IPS-18c (cell line): ENCODE measurements around the gene TRIM71.
"Not testable (repeated sequence)": the region's sequence is repeated elsewhere in the genome, so short reads cannot be mapped to it uniquely, and the experiment has no call there.

Experiments
- H3K4me3 ChIP-seq: 2 replicates; pipeline ENCODE4 v1.7.0; 2013; ENCODE audit warnings: low read depth, mild to moderate bottlenecking, low read length, moderate library complexity; ENCODE audit not compliant: insufficient read depth
- H3K9me3 ChIP-seq: one replicate; pipeline ENCODE4 v1.6.1; 2013; ENCODE audit warnings: mild to moderate bottlenecking, low read length, moderate library complexity; ENCODE audit not compliant: control insufficient read depth, insufficient read depth

The TRIM71 gene

DNA sequence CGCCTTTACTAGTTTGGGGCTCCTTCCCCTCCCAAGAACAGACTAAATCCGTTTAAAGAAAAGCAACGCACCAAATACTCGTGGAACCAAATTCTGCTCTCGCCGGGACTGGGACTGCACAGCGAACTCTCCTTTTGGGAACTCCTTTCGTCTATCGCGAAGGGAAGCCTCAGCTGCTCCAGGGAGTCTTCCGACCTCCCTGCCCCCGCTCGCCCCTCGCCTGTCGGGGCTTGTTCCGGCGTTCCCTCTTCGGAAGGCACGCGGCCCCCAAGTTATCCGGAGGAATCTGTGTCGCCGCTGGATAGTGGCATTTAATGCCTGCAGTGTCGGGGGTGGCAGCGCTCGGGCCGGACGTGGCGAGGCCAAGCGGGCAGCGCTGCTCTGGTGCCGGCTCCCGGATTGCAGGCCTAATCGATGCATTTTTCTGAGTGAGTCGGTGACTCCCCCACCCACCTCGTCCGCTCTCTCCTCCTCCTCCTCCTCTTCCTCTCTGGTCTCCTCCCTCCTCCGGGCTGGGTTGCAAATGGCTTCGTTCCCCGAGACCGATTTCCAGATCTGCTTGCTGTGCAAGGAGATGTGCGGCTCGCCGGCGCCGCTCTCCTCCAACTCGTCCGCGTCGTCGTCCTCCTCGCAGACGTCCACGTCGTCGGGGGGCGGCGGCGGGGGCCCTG is at the start of gene TRIM71:
Gene TRIM71 (plus strand): TSS at position 440 of the 671 bp plus-strand sequence. CDS start 84 bp downstream, at position 524.
- peak within 1 kb of the TSS; percentile 93 for H3K4me3 ChIP-seq
- peaks cover 3% of the 10 kb centered on the region for H3K9me3 ChIP-seq

- Histone ChIP-seq H3K4me3 (no peak overlapping the region), H3K9me3 (no peaks in the 10 kb centered on the region)
Observed at GRCh38 chr3:32778389-32778788, 39.4 kb upstream of the TRIM71 start.

DNA sequence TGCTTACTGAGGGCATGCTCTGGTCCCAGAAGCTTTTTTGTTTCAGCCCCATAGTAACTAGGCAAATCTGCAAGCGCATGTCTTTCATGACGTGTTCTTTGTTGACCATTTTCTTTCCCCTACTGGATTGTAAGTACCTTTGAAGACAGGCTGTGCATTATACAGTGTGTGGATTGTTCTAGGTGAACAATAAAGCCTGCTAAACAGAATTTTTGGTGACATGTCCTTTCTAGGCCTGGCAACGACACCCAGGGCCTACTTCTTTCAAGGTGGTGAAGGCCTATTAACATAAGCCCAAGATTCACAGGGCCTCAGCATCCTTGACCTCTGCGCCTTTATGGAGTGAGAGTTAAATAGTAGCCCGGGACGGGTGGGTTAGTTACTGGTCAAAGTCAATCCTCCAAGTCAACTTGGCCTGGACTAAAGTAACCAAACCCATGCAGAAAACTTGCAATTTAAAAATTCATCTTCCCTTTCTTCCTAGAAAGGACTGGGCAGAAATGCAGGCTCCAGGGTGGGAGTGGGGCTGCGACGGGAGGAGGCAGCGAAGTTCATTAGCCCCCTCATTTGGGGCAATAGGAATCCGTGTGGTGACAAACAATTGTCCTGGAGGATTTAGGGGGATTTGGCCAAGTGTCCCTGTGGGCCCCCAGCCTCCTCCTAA is 37.6 kb upstream of the TRIM71 start:
- no peak overlapping the region for H3K4me3 ChIP-seq

DNA sequence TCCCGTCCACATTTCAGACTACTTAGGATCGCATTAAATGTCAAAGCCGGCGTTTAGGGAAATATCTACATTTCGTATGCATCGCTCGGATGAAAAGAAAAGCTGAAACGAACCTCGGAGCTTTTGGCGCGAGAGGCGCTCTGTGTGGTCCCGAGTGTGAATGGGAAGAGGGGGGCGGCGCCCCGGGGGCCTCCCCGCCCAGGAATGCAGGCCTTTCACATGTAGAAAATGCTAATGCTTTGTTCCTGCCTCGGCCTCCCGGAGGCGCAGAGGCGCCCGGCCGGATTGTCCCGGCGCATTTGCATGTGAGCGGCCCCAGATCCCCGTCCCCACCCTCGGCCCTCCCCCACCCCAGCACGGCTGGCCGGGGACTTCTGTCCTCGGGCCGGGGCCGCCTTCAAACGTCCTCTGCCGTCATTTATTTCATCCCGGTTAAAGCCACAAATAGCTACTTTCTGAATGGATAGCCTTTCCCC is 37.0 kb upstream of the TRIM71 start:
- no peaks in the 10 kb centered on the region for H3K9me3 ChIP-seq
- peak overlapping the region; percentile 66 for H3K4me3 ChIP-seq

More for the DNA sequence above, 37.6 kb upstream of the TRIM71 start:
- no peaks in the 10 kb centered on the region for H3K9me3 ChIP-seq

GRCh38 chr3:32781211-32781968 is 36.4 kb upstream of the TRIM71 start:
- peak overlapping the region; percentile 66 for H3K4me3 ChIP-seq
- no peaks in the 10 kb centered on the region for H3K9me3 ChIP-seq

DNA sequence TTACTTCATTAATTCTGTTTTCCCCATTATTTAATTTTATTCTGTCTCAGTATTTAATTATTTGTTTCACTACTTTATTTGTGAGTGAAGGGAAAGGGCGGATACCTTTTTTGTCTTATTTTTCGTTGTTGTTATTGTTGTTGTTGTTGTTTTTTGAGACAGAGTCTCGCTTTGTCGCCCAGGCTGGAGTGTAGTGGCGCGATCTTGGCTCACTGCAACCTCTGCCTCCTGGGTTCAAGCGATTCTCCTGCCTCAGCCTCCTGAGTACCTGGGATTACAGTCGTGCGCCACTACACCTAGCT is 35.9 kb upstream of the TRIM71 start:
- 0 out of 2 replicates have a peak overlapping the region, but pooled peaks have one; percentile 66 for H3K4me3 ChIP-seq
- H3K9me3 ChIP-seq, result not testable (repeated sequence)

- H3K9me3 ChIP-seq, result no peaks in the 10 kb centered on the region
- H3K4me3 ChIP-seq, result peak overlapping the region; percentile 29
Observed at GRCh38 chr3:32782407-32782806, 35.4 kb upstream of the TRIM71 start.

DNA sequence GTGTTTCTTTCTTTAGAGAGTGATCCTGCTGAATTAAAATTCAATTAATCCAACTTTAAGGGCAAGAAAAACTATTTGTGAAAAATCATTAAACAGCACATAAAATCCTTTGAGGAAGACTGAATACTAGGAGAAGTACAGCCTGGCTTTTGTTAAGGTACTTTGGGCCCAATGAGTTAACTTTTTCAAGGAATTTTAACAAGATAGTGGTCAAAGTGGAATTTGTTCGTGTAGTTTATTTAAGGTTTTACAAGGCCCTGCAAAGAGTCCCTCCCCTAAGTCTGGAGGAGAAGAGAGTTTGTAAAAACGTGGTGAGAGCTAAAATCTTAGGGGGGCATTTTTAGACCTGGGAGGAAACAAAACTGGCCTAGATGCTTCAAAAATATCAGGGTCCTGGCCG is 26.0 kb upstream of the TRIM71 start:
- no peaks in the 10 kb centered on the region for H3K9me3 ChIP-seq
- no peak overlapping the region for H3K4me3 ChIP-seq

GRCh38 chr3:32794487-32795308 is 23.1 kb upstream of the TRIM71 start:
- Histone ChIP-seq H3K9me3 (no peaks in the 10 kb centered on the region), H3K4me3 (no peak overlapping the region)

- not testable (repeated sequence) for H3K4me3 ChIP-seq, H3K9me3 ChIP-seq
Observed at GRCh38 chr3:32796384-32796950, 21.3 kb upstream of the TRIM71 start.

GRCh38 chr3:32797776-32798175 is 20.0 kb upstream of the TRIM71 start:
- Histone ChIP-seq H3K9me3 (no peaks in the 10 kb centered on the region), H3K4me3 (no peak overlapping the region)

DNA sequence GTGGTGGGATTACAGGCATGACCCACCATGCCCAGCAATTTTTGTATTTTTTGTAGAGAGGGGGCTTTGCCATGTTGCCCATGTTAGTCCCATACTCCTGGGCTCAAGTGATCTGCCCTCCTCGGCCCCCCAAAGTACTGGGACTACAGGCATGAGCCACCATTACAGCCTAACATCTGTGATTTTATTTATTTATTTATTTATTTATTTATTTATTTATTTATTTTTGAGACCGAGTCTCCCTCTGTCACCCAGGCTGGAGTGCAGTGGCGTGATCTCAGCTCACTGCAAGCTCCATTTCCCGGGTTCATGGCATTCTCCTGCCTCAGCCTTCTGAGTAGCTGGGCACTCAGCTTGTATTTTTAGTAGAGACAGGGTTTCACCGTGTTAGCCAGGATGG is 16.4 kb upstream of the TRIM71 start:
- H3K4me3 ChIP-seq, H3K9me3 ChIP-seq: not testable (repeated sequence)

DNA sequence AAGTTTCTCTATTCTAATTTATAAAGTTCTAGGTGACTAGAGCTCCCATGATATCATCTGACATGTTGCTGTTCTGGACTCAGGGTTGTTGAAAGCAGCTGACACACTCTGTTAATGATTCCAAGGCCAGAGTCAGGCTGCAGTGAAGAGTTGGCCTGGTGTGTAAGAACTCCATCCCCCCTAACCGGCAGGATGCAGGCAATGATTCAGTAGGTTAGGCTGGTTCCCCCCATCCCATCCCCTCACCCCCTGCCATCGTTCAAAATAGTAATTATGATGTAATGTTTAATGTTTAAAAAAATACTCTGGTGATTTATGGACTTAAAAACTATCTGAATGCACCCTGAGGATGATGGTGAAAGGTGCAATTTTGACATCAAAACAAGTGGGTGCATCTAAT is 4.6 kb upstream of the TRIM71 start:
- Histone ChIP-seq H3K4me3 (no peak overlapping the region), H3K9me3 (no peaks in the 10 kb centered on the region)

DNA sequence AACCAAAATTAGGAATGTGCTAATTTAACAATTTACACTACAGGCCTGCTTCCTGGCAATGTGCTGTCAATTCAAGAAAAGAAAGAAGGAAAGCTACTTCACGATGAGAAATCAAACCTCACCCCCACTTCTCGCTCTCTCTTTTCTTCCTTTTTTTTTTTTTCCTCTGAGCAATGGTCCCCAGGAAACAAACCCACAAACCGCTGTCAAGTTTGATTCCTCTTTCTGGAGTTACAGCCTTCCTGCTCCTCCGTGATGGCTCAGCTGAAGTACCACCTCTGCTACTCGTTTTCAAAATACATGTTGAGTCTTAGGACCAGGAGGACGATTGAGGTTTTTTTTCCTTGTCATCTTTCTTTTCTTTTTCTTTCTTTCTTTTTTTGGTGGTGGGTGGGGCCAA is 3.4 kb upstream of the TRIM71 start:
- Histone ChIP-seq H3K9me3 (no peaks in the 10 kb centered on the region), H3K4me3 (no peak overlapping the region; the same call in 1 of the 2 replicates)

- Histone ChIP-seq H3K9me3 (no peaks in the 10 kb centered on the region), H3K4me3 (peak overlapping the region; percentile 56)
Observed at GRCh38 chr3:32815841-32816438, 1.9 kb upstream of the TRIM71 start.

GRCh38 chr3:32816439-32817256 is 1.1 kb upstream of the TRIM71 start:
- Histone ChIP-seq H3K4me3 (peak overlapping the region; percentile 93), H3K9me3 (peaks cover 3% of the 10 kb centered on the region)
